Measurements from ENCODE around the gene PAH. TPM values are rescaled to one million over a fixed set of nuclear protein-coding genes. Genes with fewer than 3 reads are reported as not detected.

The PAH gene
- total RNA-seq, 1 donor from 2014 or later = not detected

DNA sequence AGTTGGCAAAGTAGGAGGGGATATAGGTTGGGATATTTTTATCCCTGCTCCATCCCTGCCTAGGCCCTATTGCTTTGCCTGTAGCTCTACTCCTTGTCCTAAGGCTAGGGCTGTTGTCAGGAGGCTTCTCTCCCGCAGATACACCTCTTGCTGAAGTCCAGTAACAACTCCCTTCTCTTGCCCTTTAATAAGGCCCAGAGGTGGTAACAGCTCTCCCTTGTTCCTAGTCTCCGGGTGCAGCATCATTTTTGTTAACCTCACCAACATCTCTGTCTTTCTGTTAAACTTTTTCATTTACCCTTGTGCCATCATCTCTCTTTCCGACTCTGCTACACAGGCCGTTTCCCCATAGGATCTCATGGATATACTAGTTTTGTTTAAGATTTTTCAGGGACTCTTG, 46.8 kb upstream of the PAH start:
- intact Hi-C loops (cut with DNase I) = no loop called here
- Histone ChIP-seq H3K27ac (no peak overlapping the region), H3K4me3 (no peak overlapping the region), H3K36me3 (no peaks in the 10 kb centered on the region), H3K27me3 (no peaks in the 10 kb centered on the region), H3K9me3 (no peaks in the 10 kb centered on the region), H3K4me1 (peaks cover 3% of the 10 kb centered on the region)
- DNase-seq (ENCODE audit: extremely low spot score in 2 of 2) = no peak
- TF ChIP-seq POLR2A (IDR thresholded peaks at IDR 0.05) (no peak), POLR2AphosphoS5 (IDR thresholded peaks at IDR 0.05; ENCODE audit: insufficient read depth in 1 of 2, low read depth in 1 of 2) (no peak)
- TF ChIP-seq, protein P1, sequence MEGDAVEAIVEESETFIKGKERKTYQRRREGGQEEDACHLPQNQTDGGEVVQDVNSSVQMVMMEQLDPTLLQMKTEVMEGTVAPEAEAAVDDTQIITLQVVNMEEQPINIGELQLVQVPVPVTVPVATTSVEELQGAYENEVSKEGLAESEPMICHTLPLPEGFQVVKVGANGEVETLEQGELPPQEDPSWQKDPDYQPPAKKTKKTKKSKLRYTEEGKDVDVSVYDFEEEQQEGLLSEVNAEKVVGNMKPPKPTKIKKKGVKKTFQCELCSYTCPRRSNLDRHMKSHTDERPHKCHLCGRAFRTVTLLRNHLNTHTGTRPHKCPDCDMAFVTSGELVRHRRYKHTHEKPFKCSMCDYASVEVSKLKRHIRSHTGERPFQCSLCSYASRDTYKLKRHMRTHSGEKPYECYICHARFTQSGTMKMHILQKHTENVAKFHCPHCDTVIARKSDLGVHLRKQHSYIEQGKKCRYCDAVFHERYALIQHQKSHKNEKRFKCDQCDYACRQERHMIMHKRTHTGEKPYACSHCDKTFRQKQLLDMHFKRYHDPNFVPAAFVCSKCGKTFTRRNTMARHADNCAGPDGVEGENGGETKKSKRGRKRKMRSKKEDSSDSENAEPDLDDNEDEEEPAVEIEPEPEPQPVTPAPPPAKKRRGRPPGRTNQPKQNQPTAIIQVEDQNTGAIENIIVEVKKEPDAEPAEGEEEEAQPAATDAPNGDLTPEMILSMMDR (IDR thresholded peaks at IDR 0.05) = no peak

DNA sequence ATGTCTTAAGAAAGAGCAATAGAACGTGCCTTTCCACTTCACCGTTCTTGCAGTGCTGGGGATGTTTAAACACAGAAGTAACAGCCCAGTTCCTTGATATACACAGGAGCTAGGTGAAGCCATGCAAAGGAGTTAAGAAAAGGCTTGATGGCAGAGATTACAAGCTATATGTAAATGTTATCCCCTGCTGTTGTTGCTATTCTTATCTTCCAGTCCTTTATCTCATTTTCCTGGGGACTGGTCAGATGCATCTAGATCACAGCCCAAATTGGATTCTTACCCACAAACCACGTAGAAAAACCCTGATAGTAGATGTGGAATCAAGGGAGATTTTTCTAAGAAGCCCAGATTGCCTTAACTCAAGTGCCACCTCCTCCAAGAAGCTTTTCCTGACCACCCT, 45.9 kb upstream of the PAH start:
- intact Hi-C loops (cut with DNase I) = no loop called here
- Histone ChIP-seq H3K4me1 (peaks cover 8% of the 10 kb centered on the region), H3K36me3 (no peaks in the 10 kb centered on the region), H3K27me3 (no peaks in the 10 kb centered on the region), H3K4me3 (no peak overlapping the region), H3K27ac (no peak overlapping the region), H3K9me3 (no peaks in the 10 kb centered on the region)
- DNase-seq (ENCODE audit: extremely low spot score in 2 of 2) = no peak
- TF ChIP-seq, protein P1 (IDR thresholded peaks at IDR 0.05) = no peak
- TF ChIP-seq POLR2AphosphoS5 (IDR thresholded peaks at IDR 0.05; ENCODE audit: insufficient read depth in 1 of 2, low read depth in 1 of 2) (no peak), POLR2A (IDR thresholded peaks at IDR 0.05) (no peak)

DNA sequence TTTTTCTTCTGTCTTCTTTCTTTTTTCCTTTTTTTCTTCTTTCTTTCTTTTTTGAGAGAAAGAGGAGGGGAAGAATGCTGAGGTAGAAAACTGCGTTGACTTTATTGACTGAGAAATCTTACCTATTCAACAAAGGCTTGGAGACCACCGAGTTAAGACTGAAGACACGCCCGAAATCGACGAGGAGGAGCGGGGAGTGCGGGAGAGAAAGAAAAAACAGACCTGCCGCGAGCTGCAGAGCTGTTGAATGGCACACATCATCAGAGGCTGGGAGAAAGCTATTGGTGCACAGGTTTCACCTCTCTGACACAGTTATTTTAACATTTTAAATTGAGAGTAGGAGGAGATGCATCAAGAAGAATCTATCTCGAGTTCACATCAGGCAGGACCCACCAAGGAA, 45.5 kb upstream of the PAH start:
- Histone ChIP-seq H3K4me1 (peaks cover 13% of the 10 kb centered on the region), H3K27me3 (no peaks in the 10 kb centered on the region), H3K4me3 (no peak overlapping the region), H3K9me3 (no peaks in the 10 kb centered on the region), H3K36me3 (no peaks in the 10 kb centered on the region), H3K27ac (no peak overlapping the region)
- no peak for DNase-seq (ENCODE audit: extremely low spot score in 2 of 2)
- intact Hi-C loops (cut with DNase I) = no loop called here
- TF ChIP-seq POLR2A (IDR thresholded peaks at IDR 0.05) = no peak
- no peak for TF ChIP-seq POLR2AphosphoS5 (IDR thresholded peaks at IDR 0.05; ENCODE audit: insufficient read depth in 1 of 2, low read depth in 1 of 2)
- TF ChIP-seq, protein P1 (IDR thresholded peaks at IDR 0.05) = no peak

DNA sequence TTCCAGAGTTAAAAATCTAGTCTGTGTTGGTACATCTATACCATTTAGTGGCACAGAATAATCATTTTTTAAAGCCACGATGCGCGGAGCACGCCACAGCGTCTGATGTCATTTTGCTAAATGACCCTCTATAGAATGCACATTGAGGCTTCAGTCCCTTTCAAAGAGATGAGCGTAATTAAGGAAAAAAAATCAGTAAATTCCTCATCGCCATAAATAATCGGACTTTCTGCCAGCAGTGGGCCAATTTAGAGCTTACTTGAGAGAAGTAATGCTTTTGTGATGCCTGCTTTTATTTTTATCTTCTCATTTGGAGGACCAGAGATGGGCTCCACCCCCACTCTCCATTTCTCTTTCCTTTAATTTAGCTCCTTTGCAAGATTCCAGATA, 44.4 kb upstream of the PAH start:
- Histone ChIP-seq H3K9me3 (no peaks in the 10 kb centered on the region), H3K4me1 (peaks cover 23% of the 10 kb centered on the region), H3K36me3 (no peaks in the 10 kb centered on the region), H3K27ac (no peak overlapping the region), H3K27me3 (no peaks in the 10 kb centered on the region), H3K4me3 (no peak overlapping the region)
- TF ChIP-seq POLR2A (IDR thresholded peaks at IDR 0.05) = no peak
- TF ChIP-seq, protein P1 (IDR thresholded peaks at IDR 0.05) = no peak
- TF ChIP-seq POLR2AphosphoS5 (IDR thresholded peaks at IDR 0.05; ENCODE audit: insufficient read depth in 1 of 2, low read depth in 1 of 2) = no peak
- DNase-seq (ENCODE audit: extremely low spot score in 2 of 2) = no peak
- intact Hi-C loops (cut with DNase I) = no loop called here

DNA sequence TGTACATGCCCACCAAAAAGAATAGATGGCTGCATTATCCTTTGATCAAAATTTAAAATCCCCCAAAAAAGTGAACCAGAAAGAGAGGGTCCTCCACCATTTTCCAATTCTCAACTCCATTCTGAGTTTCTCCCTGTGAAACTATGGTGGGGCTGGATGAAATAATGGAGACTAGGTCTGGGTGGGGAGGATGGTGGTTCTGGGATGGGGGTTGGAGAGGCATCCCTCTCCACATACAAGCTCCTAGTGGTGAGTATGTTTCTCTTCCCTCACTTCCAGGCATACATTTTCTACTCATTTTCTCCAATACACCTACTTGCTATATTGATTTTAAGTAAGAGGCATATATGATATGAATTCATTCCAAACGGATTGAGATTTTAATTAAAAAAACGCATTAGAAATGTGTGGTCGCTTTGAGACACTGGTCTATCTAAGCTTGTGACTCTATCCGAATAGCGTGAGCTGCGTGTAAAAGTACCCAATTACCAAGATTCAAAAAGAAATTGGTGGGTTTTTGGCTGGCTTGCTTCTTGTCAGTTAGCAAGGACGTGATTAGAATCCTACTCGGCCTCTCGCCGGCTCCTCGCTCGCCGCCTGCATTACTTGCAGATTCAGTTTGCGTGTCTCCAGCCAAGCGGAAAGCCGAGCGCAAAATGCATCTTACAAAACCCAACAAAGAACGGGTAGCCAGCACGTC, 43.9 kb upstream of the PAH start:
- TF ChIP-seq POLR2AphosphoS5 (IDR thresholded peaks at IDR 0.05; ENCODE audit: insufficient read depth in 1 of 2, low read depth in 1 of 2) = no peak
- TF ChIP-seq, protein P1 (IDR thresholded peaks at IDR 0.05) = no peak
- no peak for TF ChIP-seq POLR2A (IDR thresholded peaks at IDR 0.05)
- Histone ChIP-seq H3K9me3 (no peaks in the 10 kb centered on the region), H3K36me3 (no peaks in the 10 kb centered on the region), H3K4me3 (no peak overlapping the region), H3K27ac (no peak overlapping the region), H3K4me1 (peaks cover 24% of the 10 kb centered on the region), H3K27me3 (no peaks in the 10 kb centered on the region)
- no peak for DNase-seq (ENCODE audit: extremely low spot score in 2 of 2)
- intact Hi-C loops (cut with DNase I) = no loop called here
